DOHH2 (cell line): ENCODE measurements around the gene ERRFI1.

Source experiments
- H3F3A ChIP-seq: fragments of 200-600 bp; sonication (generic), shearing (Covaris generic); 2 replicates; pipeline ENCODE4 v1.6.0; 2016; ENCODE audit warnings: antibody characterized with exemption, mild to moderate bottlenecking; ENCODE audit not compliant: control insufficient read depth, insufficient read depth
- H3K27ac ChIP-seq: fragments of 200-600 bp; sonication (generic); 2 replicates; pipeline ENCODE4 v1.5.1; 2014; ENCODE audit warnings: low read depth, mild to moderate bottlenecking, low read length, moderate library complexity
- H3K27me3 ChIP-seq: fragments of 200-600 bp; sonication (generic); 2 replicates; pipeline ENCODE4 v1.6.1; 2014; ENCODE audit warnings: mild to moderate bottlenecking, low read length, mixed read lengths; ENCODE audit not compliant: control insufficient read depth
- H3K36me3 ChIP-seq: fragments of 200-600 bp; sonication (generic); 2 replicates; pipeline ENCODE4 v1.6.1; 2014; ENCODE audit warnings: mild to moderate bottlenecking, low read length, moderate library complexity, mixed read lengths; ENCODE audit not compliant: control insufficient read depth
- H3K4me1 ChIP-seq: fragments of 200-600 bp; sonication (generic); 2 replicates; pipeline ENCODE4 v1.6.1; 2014; ENCODE audit warnings: mild to moderate bottlenecking, low read length, mixed read lengths; ENCODE audit not compliant: control insufficient read depth
- H3K4me2 ChIP-seq: fragments of 200-600 bp; sonication (generic); 2 replicates; pipeline ENCODE4 v1.6.0; 2014; ENCODE audit warnings: mild to moderate bottlenecking, low read length, moderate library complexity
- H3K4me3 ChIP-seq: fragments of 200-600 bp; sonication (generic); 2 replicates; pipeline ENCODE4 v1.5.1; 2014; ENCODE audit warnings: mild to moderate bottlenecking, low read length, mixed read lengths
- H3K79me2 ChIP-seq: fragments of 200-600 bp; sonication (generic); 2 replicates; pipeline ENCODE4 v1.6.1; 2014; ENCODE audit warnings: mild to moderate bottlenecking, low read length, mixed read lengths; ENCODE audit not compliant: control insufficient read depth
- H3K9me2 ChIP-seq: fragments of 200-600 bp; sonication (generic); replicated peaks from 2 replicates; pipeline ENCODE4 v1.6.1; 2014; ENCODE audit warnings: mild to moderate bottlenecking, low read length, mixed read lengths; ENCODE audit not compliant: control insufficient read depth
- H3K9me3 ChIP-seq: fragments of 200-600 bp; sonication (generic); 2 replicates; pipeline ENCODE4 v1.6.1; 2014; ENCODE audit warnings: antibody characterized with exemption, low read length, mixed read lengths; ENCODE audit not compliant: control insufficient read depth, insufficient read depth
- H4K20me1 ChIP-seq: fragments of 200-600 bp; sonication (generic); 2 replicates; pipeline ENCODE4 v1.6.0; 2014; ENCODE audit warnings: low read depth, mild to moderate bottlenecking, antibody characterized with exemption, low read length, moderate library complexity; ENCODE audit not compliant: control insufficient read depth, insufficient read depth
- EZH2phosphoT487 ChIP-seq: fragments of 200-600 bp; sonication (generic); IDR thresholded peaks from 2 replicates; pipeline ENCODE4 v1.6.1; 2017; ENCODE audit warnings: borderline replicate concordance, mild to moderate bottlenecking, antibody characterized with exemption, low read length, moderate library complexity, mixed read lengths
- TF ChIP-seq, protein P1 (sequence below): fragments of 200-600 bp; sonication (generic); IDR thresholded peaks from one replicate; pipeline ENCODE4 v1.5.1; 2014; ENCODE audit warnings: antibody characterized with exemption, mild to moderate bottlenecking, low read depth, low read length; ENCODE audit not compliant: poor library complexity, severe bottlenecking

The ERRFI1 gene

GRCh38 chr1:8022395-8023286, 3.5 kb downstream of the ERRFI1 start:
- H3K4me2 ChIP-seq, result no peak overlapping the region
- no peaks in the 10 kb centered on the region for H3K79me2 ChIP-seq
- no peaks in the 10 kb centered on the region for H3K36me3 ChIP-seq
- H4K20me1 ChIP-seq, result no peaks in the 10 kb centered on the region
- H3K9me3 ChIP-seq, result no peaks in the 10 kb centered on the region
- peaks cover 48% of the 10 kb centered on the region for H3K27me3 ChIP-seq
- H3K9me2 ChIP-seq, result no peaks in the 10 kb centered on the region
- H3K27ac ChIP-seq, result no peak overlapping the region
- TF ChIP-seq, protein P1, sequence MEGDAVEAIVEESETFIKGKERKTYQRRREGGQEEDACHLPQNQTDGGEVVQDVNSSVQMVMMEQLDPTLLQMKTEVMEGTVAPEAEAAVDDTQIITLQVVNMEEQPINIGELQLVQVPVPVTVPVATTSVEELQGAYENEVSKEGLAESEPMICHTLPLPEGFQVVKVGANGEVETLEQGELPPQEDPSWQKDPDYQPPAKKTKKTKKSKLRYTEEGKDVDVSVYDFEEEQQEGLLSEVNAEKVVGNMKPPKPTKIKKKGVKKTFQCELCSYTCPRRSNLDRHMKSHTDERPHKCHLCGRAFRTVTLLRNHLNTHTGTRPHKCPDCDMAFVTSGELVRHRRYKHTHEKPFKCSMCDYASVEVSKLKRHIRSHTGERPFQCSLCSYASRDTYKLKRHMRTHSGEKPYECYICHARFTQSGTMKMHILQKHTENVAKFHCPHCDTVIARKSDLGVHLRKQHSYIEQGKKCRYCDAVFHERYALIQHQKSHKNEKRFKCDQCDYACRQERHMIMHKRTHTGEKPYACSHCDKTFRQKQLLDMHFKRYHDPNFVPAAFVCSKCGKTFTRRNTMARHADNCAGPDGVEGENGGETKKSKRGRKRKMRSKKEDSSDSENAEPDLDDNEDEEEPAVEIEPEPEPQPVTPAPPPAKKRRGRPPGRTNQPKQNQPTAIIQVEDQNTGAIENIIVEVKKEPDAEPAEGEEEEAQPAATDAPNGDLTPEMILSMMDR, result no peak
- no peak for TF ChIP-seq EZH2phosphoT487
- H3K4me1 ChIP-seq, result peaks cover 5% of the 10 kb centered on the region
- H3K4me3 ChIP-seq, result no peak overlapping the region
- H3F3A ChIP-seq, result no peaks in the 10 kb centered on the region

GRCh38 chr1:8021676-8022266, 4.3 kb downstream of the ERRFI1 start:
- Histone ChIP-seq H3K9me3 (no peaks in the 10 kb centered on the region), H3K4me2 (no peak overlapping the region), H3K36me3 (no peaks in the 10 kb centered on the region), H3K9me2 (no peaks in the 10 kb centered on the region), H3K27ac (no peak overlapping the region), H4K20me1 (no peaks in the 10 kb centered on the region), H3K79me2 (no peaks in the 10 kb centered on the region), H3F3A (no peaks in the 10 kb centered on the region), H3K4me3 (no peak overlapping the region), H3K27me3 (peaks cover 56% of the 10 kb centered on the region), H3K4me1 (peaks cover 5% of the 10 kb centered on the region)
- no peak for TF ChIP-seq EZH2phosphoT487
- TF ChIP-seq, protein P1, result no peak

DNA sequence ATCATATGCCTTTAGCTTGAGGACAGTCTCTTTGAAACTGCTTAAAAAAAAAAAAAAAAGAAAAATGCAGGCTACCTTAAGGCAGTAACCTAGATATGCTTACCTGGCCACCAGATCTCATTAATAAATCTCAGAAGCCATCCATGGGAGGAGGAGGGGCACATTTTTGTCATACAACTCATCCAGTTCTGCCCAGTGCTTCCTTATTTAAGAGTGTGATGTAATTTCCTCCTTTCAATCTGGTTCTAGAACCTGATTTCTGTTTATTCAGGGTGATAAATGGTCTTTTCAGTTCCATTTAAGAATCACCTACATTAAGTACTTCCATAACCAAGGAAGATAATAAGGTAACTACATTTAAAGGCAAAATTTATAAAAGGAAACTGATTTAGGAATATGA, 6.1 kb downstream of the ERRFI1 start:
- TF ChIP-seq, protein P1, result no peak
- TF ChIP-seq EZH2phosphoT487, result no peak
- no peaks in the 10 kb centered on the region; the same call in 1 of the 2 replicates for H4K20me1 ChIP-seq
- H3F3A ChIP-seq, result no peaks in the 10 kb centered on the region

More for the DNA sequence above, 6.1 kb downstream of the ERRFI1 start:
- Histone ChIP-seq H3K79me2 (no peaks in the 10 kb centered on the region), H3K9me3 (no peaks in the 10 kb centered on the region), H3K27me3 (peaks cover 53% of the 10 kb centered on the region), H3K36me3 (no peaks in the 10 kb centered on the region), H3K4me3 (no peak overlapping the region), H3K27ac (no peak overlapping the region), H3K4me1 (no peaks in the 10 kb centered on the region), H3K4me2 (no peak overlapping the region), H3K9me2 (no peaks in the 10 kb centered on the region)
